ENCODE data around the gene CDKN2B-AS1.

- TF ChIP-seq CTCF (IDR thresholded peaks at IDR 0.05) (no peak), POLR2A (IDR thresholded peaks at IDR 0.05) (no peak), POLR2AphosphoS5 (IDR thresholded peaks at IDR 0.05) (no peak), EP300 (IDR thresholded peaks at IDR 0.05) (no peak)
These were observed 58.6 kb downstream of the CDKN2B-AS1 start for GRCh38 chr9:22053178-22053577.
